Activated naive CD4-positive, alpha-beta T cell treated with anti-CD3 and anti-CD28 coated beads for 36 hours (primary cell): ENCODE data around the gene IRGQ. TPM values are rescaled to one million over a fixed set of nuclear protein-coding genes. Genes with fewer than 3 reads are reported as not detected.

Experiments
- CTCF ChIA-PET: fragments of 350-600 bp; sonication (Branson Sonifier 250); formaldehyde crosslinking; loops from one replicate; lab custom pipeline; 2021; ENCODE audit warnings: antibody characterized with exemption; lab: Charles Lee
- DNase-seq: peaks from one replicate; pipeline ENCODE4 v3.0.0-alpha.2; 2020
- H3K27ac Mint-ChIP-seq: one replicate; pipeline ENCODE4 v1.8.0; 2021; ENCODE audit warnings: mild to moderate bottlenecking, mixed read lengths
- H3K27me3 Mint-ChIP-seq: one replicate; pipeline ENCODE4 v1.8.0; 2021; ENCODE audit warnings: low read depth, mixed read lengths
- H3K36me3 Mint-ChIP-seq: one replicate; pipeline ENCODE4 v1.8.0; 2021; ENCODE audit warnings: low read depth, mixed read lengths
- H3K4me1 Mint-ChIP-seq: one replicate; pipeline ENCODE4 v1.8.0; 2021; ENCODE audit warnings: low read depth, mixed read lengths
- H3K4me3 Mint-ChIP-seq: one replicate; pipeline ENCODE4 v1.8.0; 2021; ENCODE audit warnings: mild to moderate bottlenecking, moderate library complexity, mixed read lengths
- H3K9me3 Mint-ChIP-seq: one replicate; pipeline ENCODE4 v1.8.0; 2021; ENCODE audit warnings: mixed read lengths
- intact Hi-C: fragments of 100-400 bp; cut with micrococcal nuclease; formaldehyde crosslinking; loops from one replicate; pipeline ENCODE4 v1.15.1; 2023
- total RNA-seq, 2 experiments: library from RNA; stranded (reverse); gene quantifications; one replicate each; pipeline ENCODE4 v1.2.3, GENCODE V29; 2021

The IRGQ gene
- total RNA-seq, 2 experiments from 2014 or later: 17.2 to 18.7 TPM

DNA sequence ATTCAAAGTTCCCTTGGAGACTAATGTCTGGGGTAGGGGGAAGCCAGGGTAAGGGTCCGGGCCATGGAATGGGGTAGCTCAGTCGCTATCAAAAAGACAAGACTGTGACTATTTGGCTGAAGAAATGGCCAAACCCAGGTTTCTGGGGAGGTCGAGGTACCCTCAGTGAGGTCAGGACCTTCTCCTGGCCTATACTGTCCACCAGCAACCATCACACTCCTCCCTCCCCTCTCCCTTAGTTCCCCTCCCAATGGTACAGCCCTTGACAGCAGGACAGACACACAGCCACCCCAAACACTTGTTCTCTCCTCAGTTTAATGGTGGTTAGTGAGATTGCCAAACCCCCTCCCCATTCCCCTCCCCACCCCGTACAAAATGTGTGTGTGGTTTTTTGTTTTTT, 26.1 kb upstream of the IRGQ start:
- H3K9me3 Mint-ChIP-seq: no peaks in the 10 kb centered on the region
- H3K27ac Mint-ChIP-seq: no peak overlapping the region
- DNase-seq: no peak
- peaks cover 9% of the 10 kb centered on the region for H3K27me3 Mint-ChIP-seq
- intact Hi-C loops: loop anchor here (10.0 kb wide), 1 partner anchor 177 kb away; no protein-coding TSS in a partner anchor
- H3K36me3 Mint-ChIP-seq: no peaks in the 10 kb centered on the region
- no peak overlapping the region for H3K4me3 Mint-ChIP-seq
- peaks cover 31% of the 10 kb centered on the region for H3K4me1 Mint-ChIP-seq
- CTCF ChIA-PET: interaction anchor here (0.6 to 1.0 kb wide), 2 partner anchors 17 to 102 kb away, joined by 3 read pairs; no protein-coding TSS in a partner anchor

DNA sequence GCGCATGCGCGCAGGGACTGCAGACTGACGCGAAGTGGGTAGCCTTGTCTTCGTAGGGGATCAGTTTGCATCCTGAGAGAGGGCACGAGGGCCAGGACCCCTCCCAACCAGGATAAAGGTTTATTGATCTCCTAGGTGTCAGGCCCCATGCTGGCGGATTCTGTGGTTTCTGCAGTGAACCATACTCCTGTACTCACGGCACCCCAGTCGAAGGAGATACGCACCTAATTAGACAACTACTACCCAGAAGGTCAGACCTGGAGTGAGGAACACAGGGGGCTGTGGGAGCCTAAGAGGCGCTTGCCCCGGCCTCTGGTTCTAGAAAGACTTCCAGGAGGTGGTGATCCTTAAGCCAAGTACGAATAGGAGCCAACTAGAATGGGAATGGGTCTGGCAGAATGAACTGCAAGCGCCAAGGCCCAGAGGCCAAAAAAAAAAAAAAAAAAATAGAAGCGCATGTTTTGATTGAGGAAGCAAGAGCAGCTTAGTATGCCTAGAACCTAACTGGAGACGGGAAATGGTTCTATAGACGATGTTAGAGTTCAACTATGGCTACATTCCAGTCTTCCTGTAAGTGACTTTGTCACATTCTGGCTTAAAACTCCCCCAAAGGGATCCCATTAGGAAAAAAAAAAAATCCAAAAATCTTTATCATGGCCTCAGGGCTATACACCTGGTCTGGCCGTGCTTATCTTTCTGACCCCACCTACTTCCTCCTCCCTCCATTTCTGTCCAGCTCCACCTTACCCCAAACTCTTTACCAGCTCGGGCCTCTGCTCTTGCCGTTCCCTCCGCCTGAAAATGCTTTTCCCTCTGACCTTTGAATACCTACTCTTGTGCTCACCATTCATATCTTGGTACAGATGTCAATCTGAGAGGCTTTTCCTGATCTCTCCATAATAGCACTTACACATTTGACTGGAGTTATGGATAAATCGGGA, 24.4 kb upstream of the IRGQ start:
- H3K9me3 Mint-ChIP-seq: no peaks in the 10 kb centered on the region
- CTCF ChIA-PET: interaction anchor here (0.6 kb wide), 1 partner anchor 186 kb away, joined by 3 read pairs; no protein-coding TSS in a partner anchor
- no peaks in the 10 kb centered on the region for H3K27me3 Mint-ChIP-seq
- intact Hi-C loops: loop anchor here (10.0 kb wide), 1 partner anchor 176 kb away; no protein-coding TSS in a partner anchor
- H3K4me3 Mint-ChIP-seq: peak overlapping the region; percentile 94
- peaks cover 26% of the 10 kb centered on the region for H3K4me1 Mint-ChIP-seq
- peak overlapping the region; percentile 96 for H3K27ac Mint-ChIP-seq
- DNase-seq: no peak
- H3K36me3 Mint-ChIP-seq: no peaks in the 10 kb centered on the region

- CTCF ChIA-PET: no interaction called here
- peak; percentile 90 for DNase-seq
- H3K36me3 Mint-ChIP-seq: no peaks in the 10 kb centered on the region
- H3K27ac Mint-ChIP-seq: peak within 1 kb of the TSS; percentile 96
- H3K4me1 Mint-ChIP-seq: peaks cover 19% of the 10 kb centered on the region
- intact Hi-C loops: loop anchor here (1.0 to 10.0 kb wide), 5 partner anchors 23 to 175 kb away; partner anchors contain the start of genes IRGQ, PINLYP, SMG9 and XRCC1
- peak within 1 kb of the TSS; percentile 94 for H3K4me3 Mint-ChIP-seq
- H3K27me3 Mint-ChIP-seq: no peaks in the 10 kb centered on the region
- no peaks in the 10 kb centered on the region for H3K9me3 Mint-ChIP-seq
Measured at GRCh38 chr19:43619262-43620060, 23.5 kb upstream of the IRGQ start, which contains the start of gene ZNF428. Gene ZNF428 (minus strand): TSS chr19:43619629. CDS start chr19:43614304, 5,325 bp downstream.

GRCh38 chr19:43618921-43619261, 23.0 kb upstream of the IRGQ start:
- peak; percentile 75 for DNase-seq
- no peaks in the 10 kb centered on the region for H3K27me3 Mint-ChIP-seq
- peak overlapping the region; percentile 96 for H3K27ac Mint-ChIP-seq
- peaks cover 17% of the 10 kb centered on the region for H3K4me1 Mint-ChIP-seq
- H3K9me3 Mint-ChIP-seq: no peaks in the 10 kb centered on the region
- CTCF ChIA-PET: interaction anchor here (0.7 kb wide), 1 partner anchor 63 kb away, joined by 3 read pairs; no protein-coding TSS in a partner anchor
- intact Hi-C loops: loop anchor here (1.0 kb wide), 4 partner anchors 23 to 135 kb away; partner anchors contain the start of genes IRGQ, PINLYP, SMG9 and XRCC1
- no peaks in the 10 kb centered on the region for H3K36me3 Mint-ChIP-seq
- peak overlapping the region; percentile 94 for H3K4me3 Mint-ChIP-seq

DNA sequence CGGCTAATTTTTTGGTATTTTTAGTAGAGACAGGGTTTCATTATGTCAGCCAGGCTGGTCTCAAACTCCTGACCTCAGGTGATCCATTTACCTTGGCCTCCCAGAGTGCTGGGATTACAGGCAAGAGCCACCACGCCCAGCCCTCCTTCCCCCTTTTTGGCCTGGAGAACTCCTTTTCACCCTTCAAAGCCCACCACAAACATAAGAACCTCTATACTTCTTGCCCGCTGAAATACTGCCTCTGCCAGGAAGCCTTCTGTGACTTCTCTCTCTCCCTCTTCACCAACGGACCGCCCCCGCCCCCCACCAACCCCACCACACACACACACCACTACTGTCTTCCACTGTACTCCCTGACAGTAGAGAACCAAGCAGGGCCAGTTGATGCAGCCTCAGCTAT, 21.0 kb upstream of the IRGQ start:
- H3K27ac Mint-ChIP-seq: no peak overlapping the region
- CTCF ChIA-PET: interaction anchor here (0.6 to 0.9 kb wide), 2 partner anchors 13 to 91 kb away, joined by 3 to 4 read pairs; no protein-coding TSS in a partner anchor

GRCh38 chr19:43616306-43616705, 20.4 kb upstream of the IRGQ start:
- no peak overlapping the region for H3K27ac Mint-ChIP-seq
- intact Hi-C loops: no loop called here
- H3K9me3 Mint-ChIP-seq: no peaks in the 10 kb centered on the region
- peaks cover 5% of the 10 kb centered on the region for H3K36me3 Mint-ChIP-seq
- CTCF ChIA-PET: interaction anchor here (0.9 kb wide), 1 partner anchor 90 kb away, joined by 3 read pairs; no protein-coding TSS in a partner anchor
- H3K4me1 Mint-ChIP-seq: peaks cover 21% of the 10 kb centered on the region
- no peak overlapping the region for H3K4me3 Mint-ChIP-seq
- no peak for DNase-seq
- H3K27me3 Mint-ChIP-seq: no peaks in the 10 kb centered on the region

More for the DNA sequence above, 21.0 kb upstream of the IRGQ start:
- no peak for DNase-seq
- Mint-ChIP-seq H3K36me3 (peaks cover 2% of the 10 kb centered on the region), H3K4me3 (no peak overlapping the region), H3K4me1 (peaks cover 19% of the 10 kb centered on the region), H3K9me3 (no peaks in the 10 kb centered on the region), H3K27me3 (no peaks in the 10 kb centered on the region)
- intact Hi-C loops: no loop called here

- CTCF ChIA-PET: no interaction called here
- Mint-ChIP-seq H3K4me3 (no peak overlapping the region), H3K36me3 (peaks cover 9% of the 10 kb centered on the region), H3K9me3 (no peaks in the 10 kb centered on the region), H3K27ac (no peak overlapping the region), H3K4me1 (peaks cover 11% of the 10 kb centered on the region), H3K27me3 (no peaks in the 10 kb centered on the region)
- intact Hi-C loops: no loop called here
- DNase-seq: no peak
Measured at GRCh38 chr19:43612374-43612773, 16.4 kb upstream of the IRGQ start.

DNA sequence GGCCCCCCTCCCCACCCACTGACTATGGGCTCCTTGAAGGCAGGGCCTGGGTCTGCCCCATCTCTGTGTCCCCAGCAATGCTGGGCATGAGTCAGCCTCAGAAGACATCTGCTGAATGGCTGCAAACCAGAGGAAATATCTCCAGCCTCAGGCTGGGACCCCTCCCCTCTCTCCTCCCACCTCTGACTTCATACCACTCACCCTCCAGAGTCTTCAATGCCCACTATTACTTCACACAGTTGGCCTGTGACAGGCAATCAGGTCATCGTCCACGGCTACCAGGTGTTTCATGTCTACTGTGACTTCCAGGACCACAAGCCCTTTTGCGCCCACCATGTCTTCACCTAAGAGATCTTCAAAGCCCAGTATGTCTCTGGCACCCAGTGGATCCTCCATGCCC, 15.9 kb upstream of the IRGQ start, which contains the start of gene SRRM5:
TSS of gene SRRM5 (plus strand) at position 301 of the 400 bp plus-strand sequence. CDS start at position 335, 34 bp downstream.
- H3K4me3 Mint-ChIP-seq: no peak within 1 kb of the TSS
- no peak for DNase-seq
- H3K4me1 Mint-ChIP-seq: peaks cover 9% of the 10 kb centered on the region
- intact Hi-C loops: no loop called here
- no peaks in the 10 kb centered on the region for H3K27me3 Mint-ChIP-seq
- H3K9me3 Mint-ChIP-seq: no peaks in the 10 kb centered on the region
- CTCF ChIA-PET: no interaction called here
- H3K27ac Mint-ChIP-seq: no peak within 1 kb of the TSS
- H3K36me3 Mint-ChIP-seq: peaks cover 9% of the 10 kb centered on the region

DNA sequence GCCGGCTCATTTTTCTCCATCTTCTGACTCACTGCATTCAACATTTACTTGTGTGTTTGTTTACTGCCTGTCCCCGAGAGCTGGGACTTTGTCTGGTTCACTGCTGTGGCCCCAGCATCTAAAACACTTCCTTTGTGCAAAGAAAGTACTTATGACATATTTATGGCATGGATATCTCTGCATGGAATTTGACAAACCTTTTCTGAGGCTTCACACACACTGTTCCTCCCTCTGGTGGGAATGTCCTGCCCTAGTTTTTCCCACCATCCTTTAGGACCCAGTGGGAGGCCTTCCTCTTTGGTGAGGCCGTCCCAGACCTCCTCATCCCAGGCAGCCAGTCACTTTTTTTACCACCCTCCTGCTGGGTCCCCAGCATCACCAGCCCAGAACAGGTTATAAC, 14.6 kb upstream of the IRGQ start:
- CTCF ChIA-PET: no interaction called here
- peaks cover 7% of the 10 kb centered on the region for H3K4me1 Mint-ChIP-seq
- no peaks in the 10 kb centered on the region for H3K27me3 Mint-ChIP-seq
- H3K27ac Mint-ChIP-seq: peak overlapping the region; percentile 50
- no peak for DNase-seq
- H3K4me3 Mint-ChIP-seq: no peak overlapping the region
- intact Hi-C loops: no loop called here
- H3K36me3 Mint-ChIP-seq: peaks cover 9% of the 10 kb centered on the region
- H3K9me3 Mint-ChIP-seq: no peaks in the 10 kb centered on the region

DNA sequence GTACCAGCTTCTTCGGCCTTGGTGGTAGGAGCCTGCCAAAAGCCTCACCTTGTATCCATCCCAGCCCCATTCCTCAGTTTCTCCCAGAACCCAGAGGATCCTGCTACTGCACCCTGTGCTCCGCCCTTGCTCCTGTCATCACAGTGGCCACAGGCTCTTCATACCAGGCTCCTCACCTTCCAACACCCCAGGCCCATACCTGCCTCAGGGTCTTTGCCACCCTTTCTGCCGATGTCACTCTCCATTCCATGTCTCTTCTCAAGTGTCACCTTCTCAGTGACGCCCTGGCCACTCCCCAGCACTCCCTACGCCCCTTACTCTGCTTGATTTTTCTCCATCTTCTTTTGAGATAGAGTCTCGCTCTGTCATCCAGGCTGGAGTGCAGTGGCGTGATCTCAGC, 13.9 kb upstream of the IRGQ start:
- CTCF ChIA-PET: no interaction called here
- intact Hi-C loops: no loop called here
- no peaks in the 10 kb centered on the region for H3K9me3 Mint-ChIP-seq
- H3K4me3 Mint-ChIP-seq: no peak overlapping the region
- no peak overlapping the region for H3K27ac Mint-ChIP-seq
- peaks cover 7% of the 10 kb centered on the region for H3K4me1 Mint-ChIP-seq
- peaks cover 9% of the 10 kb centered on the region for H3K36me3 Mint-ChIP-seq
- DNase-seq: no peak
- H3K27me3 Mint-ChIP-seq: no peaks in the 10 kb centered on the region

GRCh38 chr19:43607238-43608205, 11.6 kb upstream of the IRGQ start:
- Mint-ChIP-seq H3K4me3 (no peak overlapping the region), H3K4me1 (peaks cover 5% of the 10 kb centered on the region), H3K27me3 (no peaks in the 10 kb centered on the region), H3K36me3 (peaks cover 9% of the 10 kb centered on the region), H3K27ac (no peak overlapping the region), H3K9me3 (no peaks in the 10 kb centered on the region)
- CTCF ChIA-PET: no interaction called here
- intact Hi-C loops: no loop called here
- DNase-seq: no peak
